Smooth muscle cell of the umbilical artery (primary cell): ENCODE measurements around the gene CERS1. TPM values are rescaled to one million over a fixed set of nuclear protein-coding genes. Genes with fewer than 3 reads are reported as not detected.

Experiments
- total RNA-seq: library from RNA; depleted of rRNA; stranded (reverse); fragments of >200 nt; gene quantifications from 2 replicates; pipeline ENCODE4 v1.2.3, GENCODE V29; 2014

CERS1 gene
- total RNA-seq = 2.3 and 2.7 TPM in 2 replicates

GRCh38 chr19:18895824-18896341, at the start of gene CERS1:
Gene CERS1, minus strand, starts transcription at chr19:18896158. Its CDS starts 86 bp downstream, at chr19:18896072.

GRCh38 chr19:18940769-18941627, 45.0 kb upstream of the CERS1 start, which contains the start of gene HOMER3:
Gene HOMER3, minus strand, starts transcription at chr19:18941217. Its CDS starts 2,235 bp downstream, at chr19:18938982.

GRCh38 chr19:18919086-18919899, 23.3 kb upstream of the CERS1 start, which contains the start of the genes COPE and DDX49:
Gene COPE, minus strand, starts transcription at chr19:18919387. Its CDS starts 39 bp downstream, at chr19:18919348.
Gene DDX49, plus strand, starts transcription at chr19:18919715. Its CDS starts 27 bp downstream, at chr19:18919742.

GRCh38 chr19:18831524-18832305, 64.2 kb downstream of the CERS1 start, which contains the start of gene UPF1:
Gene UPF1, plus strand, starts transcription at chr19:18831959. Its CDS starts 251 bp downstream, at chr19:18832210.

Other genes starting within 250 kb of the CERS1 start
- 3.6 TPM in 2 replicates for gene CRTC1, start 212.5 kb downstream of the CERS1 start, total RNA-seq
- gene COMP, start 104.9 kb downstream of the CERS1 start, total RNA-seq = 0.09 and 3.0 TPM in 2 replicates
- gene UPF1, start 64.2 kb downstream of the CERS1 start, total RNA-seq = 66.8 and 111 TPM in 2 replicates
- 227 and 244 TPM in 2 replicates for gene COPE, start 23.2 kb upstream of the CERS1 start, total RNA-seq
- 48.8 and 56.7 TPM in 2 replicates for gene DDX49, start 23.6 kb upstream of the CERS1 start, total RNA-seq
- gene HOMER3, start 45.1 kb upstream of the CERS1 start, total RNA-seq = 53.3 and 55.2 TPM in 2 replicates
- 52.9 and 63.7 TPM in 2 replicates for gene SUGP2, start 137.4 kb upstream of the CERS1 start, total RNA-seq
- gene ARMC6, start 137.4 kb upstream of the CERS1 start, total RNA-seq = 36.2 and 54.6 TPM in 2 replicates
- 6.3 and 8.6 TPM in 2 replicates for gene SLC25A42, start 167.8 kb upstream of the CERS1 start, total RNA-seq
- gene TMEM161A, start 242.3 kb upstream of the CERS1 start, total RNA-seq = 29.1 and 29.8 TPM in 2 replicates